Body of pancreas (tissue), 4 donors: ENCODE measurements around the gene GRIA4. TPM values are rescaled to one million over a fixed set of nuclear protein-coding genes. Genes with fewer than 3 reads are reported as not detected.

Source experiments
- ATAC-seq: fragments of 150-250 bp; one replicate; pipeline ENCODE4 v1.9.1; 2016
- DNase-seq, 4 donors: peaks; one replicate each; pipeline ENCODE4 v3.0.0-alpha.2; 2019
- H3K27ac ChIP-seq, 4 donors: fragments of 200-600 bp; sonication (generic); 1 replicate in 3 of 4; 2 replicates in 1 of 4; pipeline versions ENCODE4 v1.5.1 to v1.6.1; 2016 to 2019; ENCODE audit warnings: mild to moderate bottlenecking in 1 of 4, mixed read lengths in 1 of 4, moderate library complexity in 1 of 4
- H3K27me3 ChIP-seq, 2 donors: fragments of 200-600 bp; sonication (generic); one replicate each; pipeline ENCODE4 v1.6.0; 2016; ENCODE audit warnings: mild to moderate bottlenecking in 1 of 2
- H3K36me3 ChIP-seq, 2 donors: fragments of 200-600 bp; sonication (generic); replicated peaks in 1 of 2; 2 replicates each; pipeline ENCODE4 v1.5.1; 2016; ENCODE audit warnings: low read depth in 2 of 2; ENCODE audit not compliant: insufficient read depth in 1 of 2
- H3K4me1 ChIP-seq: fragments of 200-600 bp; sonication (generic); one replicate; pipeline ENCODE4 v1.6.0; 2016
- H3K4me3 ChIP-seq, 2 donors: fragments of 200-600 bp; sonication (generic); 1 replicate in 1 of 2; 2 replicates in 1 of 2; pipeline ENCODE4 v1.5.1; 2016 to 2019
- H3K9me3 ChIP-seq, 3 donors: fragments of 200-600 bp; sonication (generic); 1 replicate in 2 of 3; 2 replicates in 1 of 3; pipeline ENCODE4 v1.5.1; 2016
- POLR2A ChIP-seq, 3 donors: fragments of 450-650 bp; IDR thresholded peaks; one replicate each; pipeline ENCODE4 v1.6.1; 2016; ENCODE audit warnings: antibody characterized with exemption in 3 of 3, mild to moderate bottlenecking in 2 of 3
- WGBS, 2 donors: methylation state at CpG; one replicate each; pipeline ENCODE4 v1.1.5; 2017; 5-methylcytosine and 5-hydroxymethylcytosine counted together
- intact Hi-C: fragments of 100-400 bp; cut with DNase I; formaldehyde crosslinking; loops from one replicate; pipeline ENCODE4 v1.15.1; 2023
- total RNA-seq, 2 donors: library from RNA; depleted of rRNA; stranded (reverse); fragments of >200 nt; gene quantifications; one replicate each; pipeline ENCODE4 v1.1.0, GENCODE V29; 2016
- TF ChIP-seq, protein P1 (sequence below), 7 experiments: fragments of 450-650 bp in 4 of 7; fragments of 200-600 bp in 3 of 7; sonication (generic) in 3 of 7; IDR thresholded peaks; one replicate each; pipeline ENCODE4 v1.5.1; 2016 to 2019; ENCODE audit warnings: antibody characterized with exemption in 7 of 7

GRIA4 gene
- total RNA-seq, 2 donors from 2014 or later, result 0.26 TPM; not detected in 1

DNA sequence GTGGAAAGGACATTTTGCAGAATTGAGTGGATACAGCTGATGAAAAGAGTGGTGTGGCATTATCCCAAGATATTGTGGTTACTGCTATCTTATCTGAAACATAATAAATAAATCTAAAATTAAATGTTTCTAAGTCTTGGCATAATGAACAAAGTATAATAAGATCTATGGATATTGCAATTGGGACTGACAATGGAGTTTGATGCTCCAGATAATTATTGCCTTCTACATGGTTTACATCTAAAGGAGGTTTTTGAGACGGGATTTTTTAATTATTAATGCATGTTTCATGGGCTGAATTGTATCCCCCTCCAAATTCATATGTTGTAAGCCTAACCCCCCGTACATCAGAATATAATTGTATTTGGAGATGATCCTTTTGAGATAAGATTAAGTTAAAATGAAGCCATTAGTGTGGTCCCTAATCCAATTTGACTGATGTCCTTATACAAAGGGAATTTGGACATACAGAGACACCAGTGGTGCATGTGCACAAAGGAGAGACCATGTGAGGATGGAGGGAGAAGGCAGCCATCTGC lies 213.7 kb downstream of the GRIA4 start:
- intact Hi-C loops, result no loop called here
- no peak overlapping the region for H3K4me3 ChIP-seq
- H3K36me3 ChIP-seq, result no peaks in the 10 kb centered on the region
- no peak for ATAC-seq
- DNase-seq, result no peak
- WGBS, 2 donors, result 47 to 50% methylated on average over 2 of the region's 2 CpGs
- no peak overlapping the region for H3K27ac ChIP-seq
- no peaks in the 10 kb centered on the region for H3K4me1 ChIP-seq
- H3K9me3 ChIP-seq, result no peaks in the 10 kb centered on the region
- no peaks in the 10 kb centered on the region for H3K27me3 ChIP-seq
- no peak for TF ChIP-seq POLR2A (IDR thresholded peaks at IDR 0.05)
- TF ChIP-seq, protein P1, sequence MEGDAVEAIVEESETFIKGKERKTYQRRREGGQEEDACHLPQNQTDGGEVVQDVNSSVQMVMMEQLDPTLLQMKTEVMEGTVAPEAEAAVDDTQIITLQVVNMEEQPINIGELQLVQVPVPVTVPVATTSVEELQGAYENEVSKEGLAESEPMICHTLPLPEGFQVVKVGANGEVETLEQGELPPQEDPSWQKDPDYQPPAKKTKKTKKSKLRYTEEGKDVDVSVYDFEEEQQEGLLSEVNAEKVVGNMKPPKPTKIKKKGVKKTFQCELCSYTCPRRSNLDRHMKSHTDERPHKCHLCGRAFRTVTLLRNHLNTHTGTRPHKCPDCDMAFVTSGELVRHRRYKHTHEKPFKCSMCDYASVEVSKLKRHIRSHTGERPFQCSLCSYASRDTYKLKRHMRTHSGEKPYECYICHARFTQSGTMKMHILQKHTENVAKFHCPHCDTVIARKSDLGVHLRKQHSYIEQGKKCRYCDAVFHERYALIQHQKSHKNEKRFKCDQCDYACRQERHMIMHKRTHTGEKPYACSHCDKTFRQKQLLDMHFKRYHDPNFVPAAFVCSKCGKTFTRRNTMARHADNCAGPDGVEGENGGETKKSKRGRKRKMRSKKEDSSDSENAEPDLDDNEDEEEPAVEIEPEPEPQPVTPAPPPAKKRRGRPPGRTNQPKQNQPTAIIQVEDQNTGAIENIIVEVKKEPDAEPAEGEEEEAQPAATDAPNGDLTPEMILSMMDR (IDR thresholded peaks at IDR 0.05), result no peak

DNA sequence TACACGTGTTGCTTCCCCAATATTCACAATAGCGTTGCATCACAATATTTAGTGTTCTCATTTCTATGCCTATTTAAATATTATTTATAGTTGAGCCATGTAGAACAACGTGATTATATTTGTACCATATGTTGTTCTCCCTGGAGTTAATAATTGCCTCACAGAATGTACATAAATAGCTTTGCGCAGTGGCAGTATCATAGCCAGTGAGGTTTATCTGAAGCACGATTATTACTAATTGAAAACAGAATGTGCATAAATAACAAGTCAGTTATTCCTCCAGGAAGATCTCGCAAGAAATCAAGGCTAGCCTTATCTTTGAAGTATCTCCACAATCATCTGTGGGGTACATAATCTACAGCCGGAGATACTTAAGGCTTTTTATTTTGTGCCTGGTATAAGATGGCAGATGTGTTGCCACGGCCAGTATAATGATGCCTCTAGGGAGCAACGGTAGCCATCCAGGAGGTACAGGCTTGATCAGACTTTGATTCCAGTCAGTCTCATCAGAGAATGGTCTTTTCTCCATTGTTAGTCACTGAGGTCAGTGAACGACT lies 214.7 kb downstream of the GRIA4 start:
- intact Hi-C loops, result no loop called here
- 74 to 80% methylated on average over 10 of the region's 10 CpGs for WGBS, 2 donors
- no peak for TF ChIP-seq POLR2A (IDR thresholded peaks at IDR 0.05)
- Histone ChIP-seq H3K27ac (no peak overlapping the region), H3K9me3 (no peaks in the 10 kb centered on the region), H3K27me3 (no peaks in the 10 kb centered on the region), H3K36me3 (no peaks in the 10 kb centered on the region), H3K4me3 (no peak overlapping the region), H3K4me1 (no peaks in the 10 kb centered on the region)
- no peak for DNase-seq
- no peak for ATAC-seq

DNA sequence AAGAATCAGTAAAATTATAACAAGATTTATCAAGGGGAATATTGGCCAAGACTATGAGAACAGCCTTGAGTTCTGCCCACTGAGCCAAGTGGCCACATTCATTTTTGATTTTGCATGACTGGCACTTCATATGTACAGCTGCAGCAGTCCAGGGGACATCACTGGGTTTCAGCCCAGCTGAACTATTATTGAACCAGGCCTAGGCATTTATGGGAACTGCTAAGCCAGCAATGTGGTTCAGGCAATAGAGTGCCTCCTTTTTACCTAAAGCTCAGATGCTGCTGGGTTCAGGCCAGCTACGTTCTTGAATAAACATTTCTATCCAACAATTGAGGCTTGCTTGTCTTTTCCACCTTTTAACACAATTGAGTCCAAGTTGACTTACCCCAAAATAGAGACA lies 215.3 kb downstream of the GRIA4 start:
- no peaks in the 10 kb centered on the region for H3K9me3 ChIP-seq
- no peaks in the 10 kb centered on the region for H3K36me3 ChIP-seq
- intact Hi-C loops, result no loop called here
- 47 to 60% methylated on average over 1 of the region's 1 CpG for WGBS, 2 donors
- no peak overlapping the region for H3K27ac ChIP-seq
- H3K4me3 ChIP-seq, result no peak overlapping the region
- TF ChIP-seq POLR2A (IDR thresholded peaks at IDR 0.05), result no peak
- TF ChIP-seq, protein P1 (IDR thresholded peaks at IDR 0.05), result no peak
- DNase-seq (no peak), ATAC-seq (no peak)
- H3K27me3 ChIP-seq, result no peaks in the 10 kb centered on the region
- no peaks in the 10 kb centered on the region for H3K4me1 ChIP-seq

DNA sequence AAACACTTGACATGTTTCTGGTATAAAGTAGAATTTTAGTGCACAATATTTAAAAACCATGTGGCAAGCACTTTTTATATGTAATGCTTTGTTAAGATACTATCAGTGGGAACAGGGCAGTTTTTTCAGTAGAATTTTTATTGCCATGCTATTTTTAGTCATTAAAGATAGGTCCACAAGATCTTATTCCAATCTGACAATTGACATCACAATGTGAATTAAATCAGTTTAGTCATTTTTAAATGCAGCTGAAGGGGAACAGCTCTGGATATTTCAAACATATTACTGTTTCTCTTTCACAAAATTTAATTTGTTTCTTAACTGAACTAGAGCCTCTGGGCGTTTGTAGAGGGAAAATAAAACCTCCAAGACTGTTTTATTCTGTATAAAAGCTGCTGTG lies 218.0 kb downstream of the GRIA4 start:
- Histone ChIP-seq H3K27ac (no peak overlapping the region), H3K36me3 (no peaks in the 10 kb centered on the region), H3K9me3 (no peaks in the 10 kb centered on the region), H3K4me3 (no peak overlapping the region), H3K4me1 (no peaks in the 10 kb centered on the region), H3K27me3 (no peaks in the 10 kb centered on the region)
- 25 to 33% methylated on average over 1 of the region's 1 CpG for WGBS, 2 donors
- DNase-seq (no peak), ATAC-seq (no peak)
- intact Hi-C loops, result no loop called here
- TF ChIP-seq, protein P1 (IDR thresholded peaks at IDR 0.05), result no peak
- TF ChIP-seq POLR2A (IDR thresholded peaks at IDR 0.05), result no peak

DNA sequence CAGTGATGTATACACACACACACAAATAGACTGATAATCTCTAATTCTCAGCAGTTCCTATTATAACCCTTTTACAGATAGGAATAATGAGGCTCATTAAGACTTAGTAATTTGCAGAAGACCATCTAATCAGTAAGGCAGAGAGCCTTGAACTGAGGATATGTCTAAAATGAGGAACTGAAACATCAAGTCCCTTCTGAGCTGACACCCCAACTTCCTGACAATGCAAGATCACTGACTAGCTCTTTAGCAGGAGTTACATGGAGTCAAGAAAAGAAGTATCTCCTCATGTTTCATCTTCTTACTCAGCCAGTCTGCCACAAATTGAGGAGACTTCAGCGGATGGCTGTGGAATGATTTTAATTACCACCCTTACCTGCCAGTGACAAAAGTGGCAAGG lies 219.2 kb downstream of the GRIA4 start:
- DNase-seq (no peak), ATAC-seq (no peak)
- H3K27me3 ChIP-seq, result no peaks in the 10 kb centered on the region
- no peak overlapping the region for H3K4me3 ChIP-seq
- intact Hi-C loops, result no loop called here
- WGBS, 2 donors, result 88 to 93% methylated on average over 1 of the region's 1 CpG
- H3K27ac ChIP-seq, result no peak overlapping the region
- TF ChIP-seq POLR2A (IDR thresholded peaks at IDR 0.05), result no peak
- TF ChIP-seq, protein P1 (IDR thresholded peaks at IDR 0.05), result no peak
- no peaks in the 10 kb centered on the region for H3K9me3 ChIP-seq
- no peaks in the 10 kb centered on the region for H3K36me3 ChIP-seq
- no peaks in the 10 kb centered on the region for H3K4me1 ChIP-seq
